Ecto neural progenitor cell (in vitro differentiated cells): ENCODE measurements around the gene TPMT.
"Not testable (repeated sequence)": the region's sequence is repeated elsewhere in the genome, so short reads cannot be mapped to it uniquely, and the experiment has no call there.

ENCODE experiments used
- DNase-seq: peaks from one replicate; pipeline ENCODE4 v3.0.0-alpha.2; 2018; ENCODE audit warnings: low spot score

The TPMT gene

DNA sequence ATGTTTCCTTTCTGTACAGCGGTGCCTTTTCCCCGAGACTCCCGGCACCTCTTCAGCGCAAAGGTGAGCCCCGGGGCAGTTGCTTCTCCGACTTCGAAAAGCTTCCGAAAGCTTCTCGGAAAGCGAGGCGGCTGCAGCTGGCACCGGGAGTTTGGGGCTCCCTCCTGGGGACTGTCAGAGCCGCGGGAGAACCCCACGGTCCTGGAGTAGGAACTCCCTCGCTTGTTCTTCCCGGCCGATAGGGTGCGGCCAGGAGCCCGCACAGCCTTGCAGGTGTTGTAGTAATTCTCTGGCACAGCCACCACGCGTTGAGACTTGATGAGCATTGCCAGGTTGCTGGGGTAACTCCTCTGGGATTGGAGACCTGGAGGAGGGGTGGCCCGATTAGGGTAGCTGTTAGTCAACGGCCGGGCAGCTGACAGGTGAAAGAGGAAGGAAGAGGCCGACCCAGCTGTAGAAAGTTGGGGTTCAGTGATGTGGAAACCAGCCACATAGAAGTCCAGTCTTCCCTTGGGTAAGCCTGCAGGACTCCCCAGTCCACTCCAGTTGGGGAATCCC, 1.1 kb upstream of the TPMT start:
- peak; percentile 72 for DNase-seq

DNA sequence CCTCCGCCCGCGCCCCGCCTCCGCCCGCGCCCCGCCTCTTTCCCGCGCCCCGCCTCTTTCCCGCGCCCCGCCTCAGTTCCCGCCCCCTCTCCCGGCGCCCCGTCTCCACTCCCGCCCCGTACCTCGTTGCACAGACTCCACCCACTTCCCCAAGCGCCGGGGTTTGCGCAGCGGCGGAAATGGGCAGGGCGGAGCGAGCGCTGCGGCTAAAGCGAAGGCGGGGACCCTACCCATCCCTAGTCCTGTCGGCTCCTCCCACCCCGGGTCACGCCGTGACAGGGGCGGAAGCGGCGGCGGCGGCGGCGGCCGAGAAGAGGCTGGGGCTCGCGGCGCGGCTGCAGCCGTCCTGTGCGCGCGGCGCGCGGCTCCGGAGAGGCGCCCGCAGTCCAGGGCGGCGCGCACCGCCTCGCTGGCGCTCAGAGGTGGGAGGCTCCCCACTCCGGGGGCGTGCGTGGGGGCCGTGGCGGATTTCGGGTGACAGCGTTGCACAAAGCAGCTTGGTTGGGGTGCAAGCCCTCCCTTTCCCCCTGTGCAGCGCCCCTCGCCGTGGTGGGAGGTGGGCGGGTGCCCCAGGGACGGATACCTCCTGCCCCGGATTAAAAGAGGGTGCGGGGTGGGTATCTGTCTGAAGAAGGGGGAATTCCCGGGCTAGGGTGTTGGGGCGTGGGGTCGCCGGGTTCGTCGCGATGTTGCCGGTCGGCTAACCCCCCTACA, 430 bp upstream of the TPMT start, which contains the start of gene KDM1B:
TSS of gene KDM1B (plus strand) at position 273 of the 714 bp plus-strand sequence. CDS start 4,474 bp downstream, outside the sequence.
- DNase-seq, result peak; percentile 99

DNA sequence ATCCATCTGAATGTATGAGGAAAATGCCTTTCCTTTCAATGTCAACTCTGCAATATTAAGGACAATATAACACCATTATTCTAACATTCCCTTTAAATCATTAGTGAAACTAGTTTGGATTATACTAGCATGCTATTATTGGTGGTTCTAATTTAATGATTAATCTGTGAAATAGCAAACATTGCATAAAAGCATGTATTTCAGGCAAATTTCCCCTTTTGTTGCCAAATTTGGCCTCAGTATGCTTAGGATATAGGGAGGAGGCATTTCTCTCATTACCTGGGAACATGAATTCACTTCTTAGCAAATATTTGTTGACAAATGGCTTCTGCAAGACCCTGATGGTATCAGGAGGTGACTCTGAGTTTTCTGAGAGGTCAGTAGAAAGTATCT, 1.6 kb downstream of the TPMT start:
- no peak for DNase-seq

DNA sequence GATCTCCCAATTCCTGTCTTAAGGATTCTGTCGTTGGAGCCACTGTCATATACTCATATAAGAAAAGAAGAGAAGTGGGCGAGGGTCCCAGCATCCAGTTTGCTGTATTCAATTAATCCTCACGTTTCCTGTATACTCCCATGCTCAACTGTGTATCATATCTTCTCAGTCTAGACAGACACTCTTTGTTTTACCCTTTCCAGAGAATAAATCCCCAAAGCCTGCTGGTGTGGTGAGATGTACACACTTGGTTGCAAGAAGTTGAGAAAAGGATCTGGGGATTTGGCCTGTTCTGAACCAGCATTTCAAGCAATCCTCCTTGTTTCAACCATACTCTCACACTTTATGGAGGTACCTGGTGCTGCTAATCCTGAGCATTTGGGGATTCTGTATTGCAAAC, 3.1 kb downstream of the TPMT start:
- no peak for DNase-seq

DNA sequence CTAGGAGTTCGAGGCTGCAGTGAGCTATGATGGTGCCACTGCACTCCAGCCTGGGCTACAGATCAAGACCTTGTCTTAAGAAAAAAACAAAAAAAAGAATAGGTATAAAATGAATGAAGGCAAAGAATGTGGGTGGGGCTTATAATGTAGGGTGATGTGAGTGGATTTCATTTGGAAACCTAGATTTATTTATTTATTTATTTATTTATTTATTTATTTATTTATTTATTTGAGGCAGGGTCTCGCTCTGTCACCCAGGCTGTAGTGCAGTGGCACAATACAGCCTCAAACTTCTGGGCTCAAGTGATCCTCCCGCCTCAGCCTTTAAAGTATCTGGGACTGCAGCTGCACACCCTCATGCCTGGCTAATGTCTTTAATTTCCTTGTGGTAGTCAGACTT, 3.5 kb downstream of the TPMT start:
- not testable (repeated sequence) for DNase-seq

GRCh38 chr6:18148304-18149025, 6.4 kb downstream of the TPMT start:
- no peak for DNase-seq

DNA sequence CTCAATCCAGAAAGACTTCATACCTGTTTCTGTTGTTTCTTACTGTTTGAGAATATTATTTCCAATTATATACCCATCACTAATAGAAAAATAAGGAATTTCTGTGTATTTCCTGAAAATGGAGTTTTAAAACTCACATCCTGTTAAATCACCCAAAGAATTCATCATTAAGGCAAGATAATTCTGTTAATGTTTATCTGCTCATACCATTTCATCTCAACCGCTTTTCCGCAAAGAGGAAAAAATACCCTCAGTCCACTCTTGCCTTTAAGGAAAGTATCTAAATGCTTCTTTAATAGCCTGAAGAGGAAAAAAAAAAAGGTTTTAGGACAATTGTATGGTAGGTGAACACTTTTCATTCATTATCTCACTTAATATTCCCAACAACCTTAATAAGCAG, 7.3 kb downstream of the TPMT start:
- no peak for DNase-seq

GRCh38 chr6:18147160-18147559, 7.7 kb downstream of the TPMT start:
- DNase-seq, result no peak

DNA sequence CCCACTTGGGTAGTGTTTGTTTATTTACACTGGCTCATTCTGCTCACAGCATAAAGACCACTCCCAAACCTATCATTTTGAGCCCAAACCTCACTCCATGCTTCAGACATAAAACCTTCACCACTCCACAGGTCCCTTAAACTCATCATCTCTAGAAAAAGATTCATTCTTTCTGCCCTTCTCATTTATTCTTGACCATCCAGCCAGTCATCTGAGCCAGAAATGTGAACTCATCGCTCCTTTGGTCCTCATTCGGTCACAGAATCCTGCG, 12.4 kb downstream of the TPMT start:
- DNase-seq, result no peak

- no peak for DNase-seq
These were observed 12.9 kb downstream of the TPMT start for GRCh38 chr6:18141805-18142590.

DNA sequence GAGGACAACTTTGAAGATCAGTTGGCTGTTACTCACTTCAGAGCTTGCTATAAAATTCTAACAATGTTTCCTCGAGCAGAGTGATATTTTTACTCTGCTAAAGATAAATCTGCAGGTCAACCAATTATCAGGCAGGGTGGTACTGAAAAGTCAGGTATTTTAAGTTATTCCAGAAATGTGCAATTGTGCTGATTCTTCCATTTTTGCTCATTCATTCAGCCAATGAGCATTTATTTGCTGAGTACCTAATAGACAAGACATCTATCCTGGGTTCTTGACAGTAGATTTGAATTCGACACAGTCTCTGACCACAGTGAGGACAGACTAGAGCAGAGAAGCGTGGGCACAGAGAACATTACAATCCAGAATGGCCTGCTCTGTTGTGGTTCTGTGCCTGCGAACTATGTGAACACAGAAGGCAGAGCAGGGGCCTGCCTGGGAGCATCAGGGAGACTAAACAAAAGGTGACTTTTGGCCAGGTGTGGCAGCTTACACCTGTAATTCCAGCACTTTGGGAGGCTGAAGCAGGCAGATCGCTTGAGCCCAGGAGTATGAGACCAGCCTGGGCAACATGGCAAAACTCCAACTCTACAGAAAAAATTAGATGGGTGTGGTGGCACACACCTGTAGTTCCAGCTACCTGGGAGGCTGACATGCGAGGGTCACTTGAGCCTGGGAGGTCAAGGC, 14.8 kb downstream of the TPMT start:
- no peak for DNase-seq

DNA sequence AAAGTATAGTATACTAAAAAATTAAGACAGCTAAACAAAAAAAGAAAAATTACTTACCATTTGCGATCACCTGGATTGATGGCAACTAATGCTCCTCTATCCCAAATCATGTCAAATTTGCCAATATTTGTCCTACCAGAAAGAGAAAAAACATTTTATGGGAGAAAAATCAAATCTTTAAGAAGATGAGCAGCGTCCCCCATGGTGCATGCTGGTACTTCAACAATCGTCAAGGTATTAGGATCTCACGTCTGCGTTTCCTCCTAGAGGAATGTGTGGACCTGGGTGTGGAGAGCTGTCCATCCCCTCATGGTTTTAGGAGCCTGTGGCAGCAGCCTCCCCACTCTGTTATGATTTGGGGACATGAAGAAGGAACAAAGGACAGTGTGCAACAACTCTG, 16.0 kb downstream of the TPMT start:
- DNase-seq, result no peak

DNA sequence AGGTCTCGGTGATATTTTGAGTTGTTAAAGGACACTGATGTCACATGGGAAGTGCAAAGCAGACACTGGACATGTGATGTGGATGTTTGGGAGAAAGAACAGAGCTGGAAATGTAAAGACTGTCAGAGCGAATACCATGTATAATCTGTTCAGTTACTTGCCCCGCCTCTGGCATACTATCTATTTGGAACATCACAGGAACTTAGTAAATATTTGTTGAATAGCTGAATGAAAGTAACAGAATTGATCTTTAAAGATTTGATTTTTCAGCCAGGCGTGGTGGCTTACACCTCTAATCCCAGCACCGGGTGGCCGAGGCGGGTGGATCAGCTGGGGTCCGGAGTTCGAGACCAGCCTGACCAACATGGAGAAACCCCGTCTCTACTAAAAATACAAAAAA, 18.6 kb downstream of the TPMT start:
- no peak for DNase-seq

GRCh38 chr6:18135171-18135570, 19.7 kb downstream of the TPMT start:
- no peak for DNase-seq

DNA sequence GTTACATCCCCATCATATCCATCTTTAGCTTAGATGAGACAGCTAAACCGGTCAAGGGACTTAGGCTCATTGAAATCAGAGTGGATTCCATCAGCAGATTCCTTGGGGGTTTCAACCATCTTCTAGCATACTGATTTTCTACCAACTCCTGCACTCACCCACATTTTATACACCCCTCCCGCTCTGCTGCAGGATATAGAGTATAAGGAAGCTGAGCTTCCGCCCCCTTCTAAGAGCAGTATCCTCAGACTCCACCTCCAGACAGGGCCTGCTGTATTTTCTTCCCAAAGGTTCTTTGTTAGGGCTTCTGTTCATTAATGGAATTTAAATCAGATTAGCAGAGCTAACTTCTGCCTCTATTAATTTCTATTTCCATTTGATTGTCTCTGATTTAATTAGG, 22.5 kb downstream of the TPMT start:
- DNase-seq, result no peak

DNA sequence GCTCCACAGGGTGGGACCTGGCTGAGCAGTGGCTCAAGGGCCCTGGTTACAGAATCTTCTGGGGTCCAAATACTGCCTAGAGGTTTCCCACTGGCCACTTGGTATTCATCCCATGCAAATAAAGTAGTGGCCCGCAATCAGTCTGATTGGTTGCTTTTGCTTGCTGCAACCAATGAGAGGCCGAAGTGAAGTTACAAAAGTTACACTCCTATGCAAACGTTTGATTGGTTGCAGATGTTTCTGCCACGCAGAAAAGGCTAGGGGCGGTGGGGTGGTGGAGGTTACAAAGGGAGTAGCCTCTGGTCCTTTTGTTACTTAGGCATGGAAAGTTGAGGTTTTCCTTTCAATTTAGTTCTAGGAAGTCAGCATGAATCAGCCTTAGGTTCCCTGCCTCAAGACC, 28.8 kb downstream of the TPMT start:
- no peak for DNase-seq

DNA sequence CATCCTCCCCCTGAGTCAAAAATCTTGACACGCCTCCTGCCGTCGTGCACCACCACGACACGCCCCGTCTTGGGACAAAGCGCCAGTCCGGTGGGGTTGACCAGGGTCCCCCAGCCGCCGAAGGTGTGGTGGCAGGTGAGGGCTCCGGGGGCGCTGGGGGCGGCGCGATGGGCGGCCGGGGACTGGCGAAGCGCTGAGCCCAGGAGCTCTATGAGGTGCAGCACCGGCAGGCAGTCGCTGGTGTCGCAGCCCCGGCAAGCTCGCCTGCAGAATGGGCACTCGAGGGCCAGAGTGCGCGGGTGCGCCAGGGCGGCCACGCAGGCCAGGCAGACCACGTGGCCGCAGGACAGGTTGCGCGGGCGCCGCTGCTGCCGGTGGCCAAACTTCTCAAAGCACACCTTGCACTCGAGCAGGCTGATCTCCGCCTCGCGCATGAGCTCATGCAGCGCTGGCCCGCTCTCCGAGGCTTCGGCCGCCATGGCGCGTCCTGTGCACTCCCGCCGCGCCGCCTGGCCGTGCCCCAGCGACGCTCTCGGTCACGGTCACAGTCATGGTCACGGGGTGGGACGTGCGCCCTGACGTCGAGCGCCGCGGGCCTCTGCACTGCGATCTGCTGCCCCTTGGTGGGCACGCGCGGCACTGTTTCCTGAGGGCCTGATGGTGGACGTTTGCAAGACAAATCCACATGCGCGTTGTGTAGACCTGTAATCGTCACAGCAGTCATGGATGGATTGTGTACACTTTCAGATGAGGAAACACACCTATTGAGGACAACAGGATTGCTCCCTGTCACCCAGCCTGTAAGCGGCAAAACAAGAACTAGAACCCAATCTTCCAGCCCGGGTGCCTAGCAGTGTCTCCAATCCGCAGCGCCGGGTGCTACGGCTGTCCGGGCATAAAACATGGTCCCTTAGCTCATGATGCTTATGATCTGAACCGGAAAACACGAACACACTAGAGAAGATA, 32.5 kb downstream of the TPMT start, which contains the start of gene NHLRC1:
TSS of gene NHLRC1 (minus strand) at position 550 of the 966 bp plus-strand sequence. CDS start at position 479, 71 bp downstream.
- peak; percentile 82 for DNase-seq

GRCh38 chr6:18121580-18122127, 33.2 kb downstream of the TPMT start:
- DNase-seq, result peak; percentile 55

GRCh38 chr6:18119236-18119635, 35.6 kb downstream of the TPMT start:
- DNase-seq, result no peak

DNA sequence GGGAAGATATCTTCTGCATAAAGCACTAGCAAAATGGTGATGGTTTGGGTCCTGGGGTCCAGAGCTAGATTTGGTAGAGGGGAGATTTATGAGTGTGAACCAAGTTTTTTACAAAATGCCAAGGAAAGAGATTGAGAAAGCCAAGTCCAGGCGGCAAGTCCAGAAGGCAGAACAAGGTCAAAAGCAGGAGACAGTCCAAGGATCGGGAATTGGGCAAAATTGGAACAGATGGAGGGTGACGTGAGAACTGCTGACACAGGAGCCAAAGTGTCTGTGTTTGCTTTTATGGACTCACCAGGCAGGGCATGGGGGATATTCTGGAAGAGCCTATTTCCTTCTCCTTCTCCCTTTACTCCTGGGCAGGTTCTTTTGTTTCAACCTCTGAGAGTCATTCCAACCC, 36.5 kb downstream of the TPMT start:
- no peak for DNase-seq

GRCh38 chr6:18117136-18117535, 37.7 kb downstream of the TPMT start:
- no peak for DNase-seq
